HEK293 (cell line): ENCODE measurements around the gene GALNT2.

Experiments used
- BCL11B ChIP-seq: fragments of 450-650 bp; formaldehyde crosslinking; IDR thresholded peaks from 2 replicates; pipeline ENCODE4 v1.5.1; 2016; ENCODE audit warnings: low read depth, missing biosample characterization, missing genetic modification characterization
- GLIS1 ChIP-seq: fragments of 450-650 bp; formaldehyde crosslinking; IDR thresholded peaks from 2 replicates; pipeline ENCODE4 v1.5.1; 2016; ENCODE audit warnings: missing biosample characterization, missing genetic modification characterization
- KLF10 ChIP-seq: fragments of 450-650 bp; IDR thresholded peaks from 2 replicates; pipeline ENCODE4 v1.5.1; 2018; ENCODE audit warnings: missing biosample characterization, mild to moderate bottlenecking, missing genetic modification characterization
- MZF1 ChIP-seq: fragments of 450-650 bp; formaldehyde crosslinking; IDR thresholded peaks from 2 replicates; pipeline ENCODE4 v1.5.1; 2017; ENCODE audit warnings: missing biosample characterization, missing genetic modification characterization, borderline replicate concordance
- PATZ1 ChIP-seq: fragments of 450-650 bp; formaldehyde crosslinking; IDR thresholded peaks from 2 replicates; pipeline ENCODE4 v1.5.1; 2016; ENCODE audit warnings: missing biosample characterization, missing genetic modification characterization
- SETDB1 ChIP-seq: IDR thresholded peaks from one replicate; pipeline ENCODE4 v1.6.1; 2017; ENCODE audit warnings: mild to moderate bottlenecking, low read length, moderate library complexity, mixed read lengths; ENCODE audit not compliant: insufficient read length
- YY2 ChIP-seq: fragments of 450-650 bp; formaldehyde crosslinking; IDR thresholded peaks from 2 replicates; pipeline ENCODE4 v1.5.1; 2016; ENCODE audit warnings: missing biosample characterization, missing genetic modification characterization
- ZBTB1 ChIP-seq: fragments of 450-650 bp; formaldehyde crosslinking; IDR thresholded peaks from 2 replicates; pipeline ENCODE4 v1.5.1; 2016; ENCODE audit warnings: missing biosample characterization, missing genetic modification characterization
- ZBTB20 ChIP-seq: fragments of 450-650 bp; formaldehyde crosslinking; IDR thresholded peaks from 2 replicates; pipeline ENCODE4 v1.5.1; 2016; ENCODE audit warnings: missing biosample characterization, missing genetic modification characterization
- ZBTB21 ChIP-seq: fragments of 450-650 bp; formaldehyde crosslinking; IDR thresholded peaks from 2 replicates; pipeline ENCODE4 v1.5.1; 2017; ENCODE audit warnings: missing biosample characterization, missing genetic modification characterization
- ZBTB48 ChIP-seq: fragments of 450-650 bp; formaldehyde crosslinking; IDR thresholded peaks from 2 replicates; pipeline ENCODE4 v1.5.1; 2016; ENCODE audit warnings: missing biosample characterization, missing genetic modification characterization
- ZEB2 ChIP-seq: fragments of 450-650 bp; formaldehyde crosslinking; IDR thresholded peaks from 2 replicates; pipeline ENCODE4 v1.5.1; 2016; ENCODE audit warnings: missing biosample characterization, missing genetic modification characterization
- ZNF16 ChIP-seq: fragments of 450-650 bp; formaldehyde crosslinking; IDR thresholded peaks from 2 replicates; pipeline ENCODE4 v1.5.1; 2016; ENCODE audit warnings: low read depth, missing biosample characterization, missing genetic modification characterization
- ZNF2 ChIP-seq: fragments of 450-650 bp; formaldehyde crosslinking; IDR thresholded peaks from 2 replicates; pipeline ENCODE4 v1.5.1; 2016; ENCODE audit warnings: missing biosample characterization, missing genetic modification characterization
- ZNF302 ChIP-seq: fragments of 450-650 bp; formaldehyde crosslinking; IDR thresholded peaks from 2 replicates; pipeline ENCODE4 v1.5.1; 2016; ENCODE audit warnings: missing biosample characterization, missing genetic modification characterization, low read depth
- ZNF324 ChIP-seq: fragments of 450-650 bp; formaldehyde crosslinking; IDR thresholded peaks from 2 replicates; pipeline ENCODE4 v1.5.1; 2016; ENCODE audit warnings: missing biosample characterization, missing genetic modification characterization
- ZNF366 ChIP-seq: fragments of 450-650 bp; formaldehyde crosslinking; conservative IDR thresholded peaks from 2 replicates; pipeline ENCODE4 v1.5.1; 2016; ENCODE audit warnings: missing biosample characterization, missing genetic modification characterization
- ZNF391 ChIP-seq: fragments of 450-650 bp; formaldehyde crosslinking; IDR thresholded peaks from 2 replicates; pipeline ENCODE4 v1.5.1; 2016; ENCODE audit warnings: low read depth, missing biosample characterization, missing genetic modification characterization, borderline replicate concordance
- ZNF394 ChIP-seq: fragments of 450-650 bp; formaldehyde crosslinking; IDR thresholded peaks from 2 replicates; pipeline ENCODE4 v1.5.1; 2016; ENCODE audit warnings: missing biosample characterization, missing genetic modification characterization, mild to moderate bottlenecking, moderate library complexity, borderline replicate concordance
- ZNF510 ChIP-seq: fragments of 450-650 bp; formaldehyde crosslinking; IDR thresholded peaks from 2 replicates; pipeline ENCODE4 v1.5.1; 2018; ENCODE audit warnings: mild to moderate bottlenecking, missing genetic modification characterization, missing biosample characterization; ENCODE audit not compliant: insufficient replicate concordance
- ZNF530 ChIP-seq: fragments of 450-650 bp; formaldehyde crosslinking; IDR thresholded peaks from 2 replicates; pipeline ENCODE4 v1.5.1; 2016; ENCODE audit warnings: low read depth, missing biosample characterization, missing genetic modification characterization
- ZNF548 ChIP-seq: fragments of 450-650 bp; formaldehyde crosslinking; IDR thresholded peaks from 2 replicates; pipeline ENCODE4 v1.5.1; 2016; ENCODE audit warnings: missing biosample characterization, missing genetic modification characterization
- ZNF558 ChIP-seq: fragments of 450-650 bp; formaldehyde crosslinking; IDR thresholded peaks from 2 replicates; pipeline ENCODE4 v1.5.1; 2016; ENCODE audit warnings: missing biosample characterization, missing genetic modification characterization
- ZNF654 ChIP-seq: fragments of 450-650 bp; formaldehyde crosslinking; IDR thresholded peaks from 2 replicates; pipeline ENCODE4 v1.5.1; 2016; ENCODE audit warnings: low read depth, missing biosample characterization, missing genetic modification characterization
- ZNF670 ChIP-seq: fragments of 450-650 bp; formaldehyde crosslinking; IDR thresholded peaks from 2 replicates; pipeline ENCODE4 v1.5.1; 2016; ENCODE audit warnings: missing biosample characterization, missing genetic modification characterization, low read depth
- ZNF76 ChIP-seq: fragments of 450-650 bp; formaldehyde crosslinking; IDR thresholded peaks from 2 replicates; pipeline ENCODE4; 2016; ENCODE audit warnings: low read depth, missing biosample characterization, missing genetic modification characterization, borderline replicate concordance
- ZNF792 ChIP-seq: fragments of 450-650 bp; formaldehyde crosslinking; IDR thresholded peaks from 2 replicates; pipeline ENCODE4 v1.5.1; 2016; ENCODE audit warnings: missing biosample characterization, missing genetic modification characterization
- ZNF837 ChIP-seq: fragments of 450-650 bp; formaldehyde crosslinking; IDR thresholded peaks from 2 replicates; pipeline ENCODE4 v1.5.1; 2016; ENCODE audit warnings: missing biosample characterization, missing genetic modification characterization
- ZSCAN18 ChIP-seq: fragments of 450-650 bp; formaldehyde crosslinking; IDR thresholded peaks from 2 replicates; pipeline ENCODE4 v1.5.1; 2016; ENCODE audit warnings: missing biosample characterization, missing genetic modification characterization
- ZSCAN23 ChIP-seq: fragments of 450-650 bp; formaldehyde crosslinking; IDR thresholded peaks from 2 replicates; pipeline ENCODE4 v1.5.1; 2016; ENCODE audit warnings: missing biosample characterization, missing genetic modification characterization
- ZSCAN30 ChIP-seq: fragments of 450-650 bp; IDR thresholded peaks from 2 replicates; pipeline ENCODE4 v1.5.1; 2018; ENCODE audit warnings: missing biosample characterization, mild to moderate bottlenecking, missing genetic modification characterization, moderate library complexity
- TF ChIP-seq, protein P1 (sequence below): fragments of 450-650 bp; formaldehyde crosslinking; IDR thresholded peaks from 2 replicates; pipeline ENCODE4 v1.5.1; 2016; ENCODE audit warnings: missing biosample characterization, missing genetic modification characterization, low read depth

GALNT2 gene

DNA sequence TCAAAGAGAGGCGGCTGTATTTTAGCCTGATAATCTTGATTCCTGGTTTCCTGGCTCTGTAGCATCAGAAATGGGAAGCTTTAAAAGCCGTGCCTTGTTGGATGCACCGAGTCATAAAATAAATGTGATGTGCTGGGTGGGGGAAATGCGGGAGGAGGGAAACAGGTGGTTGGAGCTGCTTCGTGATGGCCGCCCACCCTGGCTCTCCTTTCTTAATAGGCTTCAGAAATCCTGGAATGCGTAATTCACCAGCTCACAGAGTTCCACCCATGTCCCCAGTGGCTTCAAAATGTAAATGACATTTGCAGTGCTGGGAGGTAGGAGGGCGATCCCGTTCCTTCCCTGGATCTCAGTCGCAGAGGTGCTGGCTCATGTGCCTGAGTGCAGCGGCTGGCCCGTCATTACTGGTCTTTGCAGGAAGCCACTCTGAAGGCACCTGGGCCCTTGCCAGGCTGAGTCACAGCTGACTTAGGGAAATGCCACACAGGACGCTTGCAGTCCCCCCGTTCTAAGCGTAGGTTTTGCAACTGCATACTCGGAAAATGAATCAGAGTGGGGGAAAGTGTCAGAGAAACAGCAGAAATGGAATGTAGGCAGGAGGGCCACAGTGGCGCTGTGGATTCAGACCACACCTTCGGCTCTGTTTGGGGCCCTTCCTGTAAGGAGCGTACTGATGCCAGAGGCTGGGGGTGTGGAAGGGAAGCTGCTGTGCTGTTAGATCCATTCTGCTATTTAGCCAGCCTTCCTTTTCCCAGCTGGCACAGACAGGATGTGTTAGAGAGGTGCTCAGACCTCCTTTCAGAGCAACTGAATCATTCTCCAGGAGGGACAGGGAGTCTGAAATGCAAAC lies 37.6 kb downstream of the GALNT2 start (continued):
- TF ChIP-seq ZNF530 (tag by site-specific recombination) (no peak), ZSCAN30 (tag by site-specific recombination) (peak; percentile 16; the same call in 1 of the 2 replicates), ZNF2 (peak; percentile 65; the same call in 1 of the 2 replicates), ZNF324 (tag by site-specific recombination) (peak; percentile 82), ZSCAN23 (peak; percentile 70), ZNF394 (tag by site-specific recombination) (peak; percentile 69; the same call in 1 of the 2 replicates), ZEB2 (tag by site-specific recombination) (peak; percentile 81; the same call in 1 of the 2 replicates), ZBTB20 (tag by site-specific recombination) (peak; percentile 80), PATZ1 (tag by site-specific recombination) (peak; percentile 94), ZNF16 (tag by site-specific recombination) (no peak), MZF1 (tag by site-specific recombination) (no peak), ZNF548 (tag by site-specific recombination) (no peak), BCL11B (tag by site-specific recombination) (no peak), ZNF792 (tag by site-specific recombination) (peak; percentile 92; the same call in 1 of the 2 replicates), SETDB1 (no peak), ZNF558 (peak; percentile 56; the same call in 1 of the 2 replicates), ZNF366 (tag by site-specific recombination) (peak; percentile 78), GLIS1 (peak; percentile 100), ZNF654 (tag by site-specific recombination) (no peak), KLF10 (tag by site-specific recombination) (no peak), YY2 (tag by site-specific recombination) (no peak), ZNF837 (tag by site-specific recombination) (no peak), ZNF302 (tag by site-specific recombination) (no peak), ZBTB48 (tag by site-specific recombination) (peak; percentile 96), ZNF510 (tag by site-specific recombination) (no peak), ZSCAN18 (tag by site-specific recombination) (no peak), ZNF76 (peak; percentile 33; the same call in 1 of the 2 replicates), ZBTB21 (peak; percentile 78), ZNF670 (tag by site-specific recombination) (no peak), ZNF391 (tag by site-specific recombination) (peak; percentile 15; the same call in 1 of the 2 replicates), ZBTB1 (tag by site-specific recombination) (0 out of 2 replicates have a peak, but pooled peaks have one; percentile 21)
- TF ChIP-seq, protein P1, sequence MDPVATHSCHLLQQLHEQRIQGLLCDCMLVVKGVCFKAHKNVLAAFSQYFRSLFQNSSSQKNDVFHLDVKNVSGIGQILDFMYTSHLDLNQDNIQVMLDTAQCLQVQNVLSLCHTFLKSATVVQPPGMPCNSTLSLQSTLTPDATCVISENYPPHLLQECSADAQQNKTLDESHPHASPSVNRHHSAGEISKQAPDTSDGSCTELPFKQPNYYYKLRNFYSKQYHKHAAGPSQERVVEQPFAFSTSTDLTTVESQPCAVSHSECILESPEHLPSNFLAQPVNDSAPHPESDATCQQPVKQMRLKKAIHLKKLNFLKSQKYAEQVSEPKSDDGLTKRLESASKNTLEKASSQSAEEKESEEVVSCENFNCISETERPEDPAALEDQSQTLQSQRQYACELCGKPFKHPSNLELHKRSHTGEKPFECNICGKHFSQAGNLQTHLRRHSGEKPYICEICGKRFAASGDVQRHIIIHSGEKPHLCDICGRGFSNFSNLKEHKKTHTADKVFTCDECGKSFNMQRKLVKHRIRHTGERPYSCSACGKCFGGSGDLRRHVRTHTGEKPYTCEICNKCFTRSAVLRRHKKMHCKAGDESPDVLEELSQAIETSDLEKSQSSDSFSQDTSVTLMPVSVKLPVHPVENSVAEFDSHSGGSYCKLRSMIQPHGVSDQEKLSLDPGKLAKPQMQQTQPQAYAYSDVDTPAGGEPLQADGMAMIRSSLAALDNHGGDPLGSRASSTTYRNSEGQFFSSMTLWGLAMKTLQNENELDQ (tag by site-specific recombination) = no peak
